Vagina (tissue), 2 donors: ENCODE results near the gene PTPRN2.

ENCODE experiments used
- CTCF ChIP-seq, 3 experiments: fragments of 450-650 bp in 2 of 3; fragments of 200-600 bp in 1 of 3; sonication (generic) in 1 of 3; IDR thresholded peaks; one replicate each; pipeline ENCODE4 v1.5.1; 2017 to 2019; ENCODE audit warnings: antibody characterized with exemption in 3 of 3, mild to moderate bottlenecking in 2 of 3, moderate library complexity in 2 of 3
- POLR2A ChIP-seq, 2 donors: fragments of 450-650 bp; IDR thresholded peaks; one replicate each; pipeline ENCODE4 v1.6.1; 2017; ENCODE audit warnings: antibody characterized with exemption in 2 of 2, mild to moderate bottlenecking in 2 of 2, moderate library complexity in 2 of 2
- POLR2AphosphoS5 ChIP-seq, 2 donors: sonication (generic); formaldehyde crosslinking; IDR thresholded peaks; one replicate each; pipeline ENCODE4 v1.9.0; 2017; ENCODE audit warnings: antibody characterized with exemption in 2 of 2, mild to moderate bottlenecking in 2 of 2, low read depth in 1 of 2; ENCODE audit not compliant: insufficient read depth in 1 of 2

- TF ChIP-seq CTCF (IDR thresholded peaks at IDR 0.05) (no peak), POLR2AphosphoS5 (IDR thresholded peaks at IDR 0.05; ENCODE audit: insufficient read depth in 1 of 2, low read depth in 1 of 2) (no peak), POLR2A (IDR thresholded peaks at IDR 0.05) (no peak)
Measured at GRCh38 chr7:157711353-157711888, 876.2 kb downstream of the PTPRN2 start.
